HCT116 (cell line): ENCODE data around the gene EFR3B.

ENCODE experiments used
- EZH2 ChIP-seq: fragments of 200-600 bp; sonication (generic); IDR thresholded peaks from 2 replicates; pipeline ENCODE4 v1.6.1; 2017; ENCODE audit warnings: antibody characterized with exemption, mixed run types
- JUND ChIP-seq: IDR thresholded peaks from 2 replicates; pipeline ENCODE4 v1.6.1; 2012
- POLR2A ChIP-seq: IDR thresholded peaks from 2 replicates; pipeline ENCODE4 v1.7.0; 2011; ENCODE audit warnings: borderline replicate concordance; ENCODE audit not compliant: insufficient read depth, insufficient read length; ENCODE audit errors: extremely low read depth
- RAD21 ChIP-seq: IDR thresholded peaks from 2 replicates; pipeline ENCODE4 v1.6.1; 2012; ENCODE audit warnings: low read depth, mild to moderate bottlenecking
- SRF ChIP-seq: IDR thresholded peaks from 2 replicates; pipeline ENCODE4 v1.6.1; 2012; ENCODE audit warnings: low read depth
- TF ChIP-seq, protein P1 (sequence below), 3 experiments: fragments of 200-600 bp in 1 of 3; sonication (generic) in 1 of 3; IDR thresholded peaks in 2 of 3; conservative IDR thresholded peaks in 1 of 3; 2 replicates each; pipeline ENCODE4 v1.5.1; 2012 to 2017; ENCODE audit warnings: low read depth in 2 of 3, low read length in 2 of 3, antibody characterized with exemption in 1 of 3, borderline replicate concordance in 1 of 3, control low read depth in 1 of 3, mild to moderate bottlenecking in 1 of 3, mixed read lengths in 1 of 3, mixed run types in 1 of 3, moderate library complexity in 1 of 3; ENCODE audit not compliant: insufficient read depth in 1 of 3
- TF ChIP-seq, protein P2 (sequence below): IDR thresholded peaks from 2 replicates; pipeline ENCODE4 v1.6.1; 2012
- TF ChIP-seq, protein P3 (sequence below): IDR thresholded peaks from 2 replicates; pipeline ENCODE4 v1.6.1; 2012
- TF ChIP-seq, protein P4 (sequence below): IDR thresholded peaks from 2 replicates; pipeline ENCODE4 v1.6.1; 2012; ENCODE audit warnings: low read depth

DNA sequence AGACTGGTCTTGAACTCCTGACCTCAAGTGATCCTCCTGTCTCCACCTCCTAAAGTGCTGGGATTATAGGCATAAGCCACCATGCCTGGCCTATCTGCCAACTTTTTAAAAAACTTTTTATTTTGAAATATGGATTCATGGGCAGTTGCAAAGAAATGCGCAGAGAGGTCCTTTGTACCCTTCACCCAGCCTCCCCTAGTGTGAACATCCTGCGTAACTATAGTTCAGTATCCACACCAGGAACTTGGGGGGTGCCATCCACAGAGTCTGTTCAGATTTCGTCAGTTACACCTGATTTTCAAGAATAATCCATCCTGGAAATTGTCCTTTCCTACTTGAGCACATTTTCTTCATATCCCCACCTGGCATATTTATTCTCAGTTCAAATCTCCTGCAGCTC is 33.0 kb downstream of the EFR3B start:
- TF ChIP-seq, protein P1, sequence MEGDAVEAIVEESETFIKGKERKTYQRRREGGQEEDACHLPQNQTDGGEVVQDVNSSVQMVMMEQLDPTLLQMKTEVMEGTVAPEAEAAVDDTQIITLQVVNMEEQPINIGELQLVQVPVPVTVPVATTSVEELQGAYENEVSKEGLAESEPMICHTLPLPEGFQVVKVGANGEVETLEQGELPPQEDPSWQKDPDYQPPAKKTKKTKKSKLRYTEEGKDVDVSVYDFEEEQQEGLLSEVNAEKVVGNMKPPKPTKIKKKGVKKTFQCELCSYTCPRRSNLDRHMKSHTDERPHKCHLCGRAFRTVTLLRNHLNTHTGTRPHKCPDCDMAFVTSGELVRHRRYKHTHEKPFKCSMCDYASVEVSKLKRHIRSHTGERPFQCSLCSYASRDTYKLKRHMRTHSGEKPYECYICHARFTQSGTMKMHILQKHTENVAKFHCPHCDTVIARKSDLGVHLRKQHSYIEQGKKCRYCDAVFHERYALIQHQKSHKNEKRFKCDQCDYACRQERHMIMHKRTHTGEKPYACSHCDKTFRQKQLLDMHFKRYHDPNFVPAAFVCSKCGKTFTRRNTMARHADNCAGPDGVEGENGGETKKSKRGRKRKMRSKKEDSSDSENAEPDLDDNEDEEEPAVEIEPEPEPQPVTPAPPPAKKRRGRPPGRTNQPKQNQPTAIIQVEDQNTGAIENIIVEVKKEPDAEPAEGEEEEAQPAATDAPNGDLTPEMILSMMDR (IDR thresholded peaks at IDR 0.05 in 2 of 3, conservative IDR thresholded peaks at IDR 0.05 in 1 of 3; ENCODE audit: borderline replicate concordance in 1 of 3, insufficient read depth in 1 of 3, low read depth in 2 of 3, low read length in 2 of 3) = no peak
- TF ChIP-seq JUND (no peak), EZH2 (no peak), RAD21 (no peak), SRF (no peak), POLR2A (no peak)
- TF ChIP-seq, protein P2, sequence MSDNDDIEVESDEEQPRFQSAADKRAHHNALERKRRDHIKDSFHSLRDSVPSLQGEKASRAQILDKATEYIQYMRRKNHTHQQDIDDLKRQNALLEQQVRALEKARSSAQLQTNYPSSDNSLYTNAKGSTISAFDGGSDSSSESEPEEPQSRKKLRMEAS = no peak
- TF ChIP-seq, protein P3, sequence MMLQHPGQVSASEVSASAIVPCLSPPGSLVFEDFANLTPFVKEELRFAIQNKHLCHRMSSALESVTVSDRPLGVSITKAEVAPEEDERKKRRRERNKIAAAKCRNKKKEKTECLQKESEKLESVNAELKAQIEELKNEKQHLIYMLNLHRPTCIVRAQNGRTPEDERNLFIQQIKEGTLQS = no peak
- TF ChIP-seq, protein P4, sequence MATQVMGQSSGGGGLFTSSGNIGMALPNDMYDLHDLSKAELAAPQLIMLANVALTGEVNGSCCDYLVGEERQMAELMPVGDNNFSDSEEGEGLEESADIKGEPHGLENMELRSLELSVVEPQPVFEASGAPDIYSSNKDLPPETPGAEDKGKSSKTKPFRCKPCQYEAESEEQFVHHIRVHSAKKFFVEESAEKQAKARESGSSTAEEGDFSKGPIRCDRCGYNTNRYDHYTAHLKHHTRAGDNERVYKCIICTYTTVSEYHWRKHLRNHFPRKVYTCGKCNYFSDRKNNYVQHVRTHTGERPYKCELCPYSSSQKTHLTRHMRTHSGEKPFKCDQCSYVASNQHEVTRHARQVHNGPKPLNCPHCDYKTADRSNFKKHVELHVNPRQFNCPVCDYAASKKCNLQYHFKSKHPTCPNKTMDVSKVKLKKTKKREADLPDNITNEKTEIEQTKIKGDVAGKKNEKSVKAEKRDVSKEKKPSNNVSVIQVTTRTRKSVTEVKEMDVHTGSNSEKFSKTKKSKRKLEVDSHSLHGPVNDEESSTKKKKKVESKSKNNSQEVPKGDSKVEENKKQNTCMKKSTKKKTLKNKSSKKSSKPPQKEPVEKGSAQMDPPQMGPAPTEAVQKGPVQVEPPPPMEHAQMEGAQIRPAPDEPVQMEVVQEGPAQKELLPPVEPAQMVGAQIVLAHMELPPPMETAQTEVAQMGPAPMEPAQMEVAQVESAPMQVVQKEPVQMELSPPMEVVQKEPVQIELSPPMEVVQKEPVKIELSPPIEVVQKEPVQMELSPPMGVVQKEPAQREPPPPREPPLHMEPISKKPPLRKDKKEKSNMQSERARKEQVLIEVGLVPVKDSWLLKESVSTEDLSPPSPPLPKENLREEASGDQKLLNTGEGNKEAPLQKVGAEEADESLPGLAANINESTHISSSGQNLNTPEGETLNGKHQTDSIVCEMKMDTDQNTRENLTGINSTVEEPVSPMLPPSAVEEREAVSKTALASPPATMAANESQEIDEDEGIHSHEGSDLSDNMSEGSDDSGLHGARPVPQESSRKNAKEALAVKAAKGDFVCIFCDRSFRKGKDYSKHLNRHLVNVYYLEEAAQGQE = no peak
